ENCODE data around the gene CPAMD8. TPM values are rescaled to one million over a fixed set of nuclear protein-coding genes. Genes with fewer than 3 reads are reported as not detected.
"Not testable (repeated sequence)": the region's sequence is repeated elsewhere in the genome, so short reads cannot be mapped to it uniquely, and the experiment has no call there.

The CPAMD8 gene
- total RNA-seq, 4 donors from 2014 or later = 5.4 to 9.7 (median 9.1) TPM

DNA sequence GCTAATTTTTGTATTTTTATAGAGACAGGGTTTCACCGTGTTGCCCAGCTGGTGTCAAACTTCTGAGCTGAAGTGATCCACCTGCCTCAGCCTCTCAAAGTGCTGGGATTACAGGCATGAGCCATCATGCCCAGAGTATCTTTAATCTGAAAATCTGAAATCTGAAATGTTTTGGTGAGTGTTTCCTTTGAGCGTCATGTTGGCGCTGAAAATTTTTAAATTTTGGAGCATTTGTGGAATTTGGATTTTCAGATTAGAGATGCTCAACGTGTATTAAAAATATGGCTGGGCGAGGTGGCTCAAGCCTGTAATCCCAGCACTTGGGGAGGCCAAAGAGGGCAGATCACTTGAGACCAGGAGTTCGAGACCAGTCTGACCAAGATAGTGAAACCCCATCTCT is 5.1 kb upstream of the CPAMD8 start:
- 84% methylated on average over 6 of the region's 6 CpGs for WGBS

GRCh38 chr19:17027535-17027975 is 945 bp upstream of the CPAMD8 start:
- Histone ChIP-seq H3K27ac (no peak overlapping the region), H3K27me3 (peaks cover 75% of the 10 kb centered on the region), H3K4me3 (no peak overlapping the region), H3K9me3 (no peaks in the 10 kb centered on the region), H3K4me1 (peaks cover 13% of the 10 kb centered on the region), H3K36me3 (no peaks in the 10 kb centered on the region)
- no peak for DNase-seq (ENCODE audit: low spot score in 2 of 2)
- TF ChIP-seq EP300 (IDR thresholded peaks at IDR 0.05) (no peak), CTCF (IDR thresholded peaks at IDR 0.05) (no peak), POLR2A (IDR thresholded peaks at IDR 0.05) (no peak), POLR2AphosphoS5 (IDR thresholded peaks at IDR 0.05) (no peak)
- WGBS = 51% methylated on average over 7 of the region's 7 CpGs

More for the DNA sequence above, 5.1 kb upstream of the CPAMD8 start:
- H3K4me3 ChIP-seq = no peak overlapping the region
- H3K36me3 ChIP-seq = no peaks in the 10 kb centered on the region
- no peak for DNase-seq (ENCODE audit: low spot score in 2 of 2)
- TF ChIP-seq CTCF (IDR thresholded peaks at IDR 0.05) = no peak
- TF ChIP-seq POLR2AphosphoS5 (IDR thresholded peaks at IDR 0.05) = no peak
- no peak for TF ChIP-seq POLR2A (IDR thresholded peaks at IDR 0.05)
- TF ChIP-seq EP300 (IDR thresholded peaks at IDR 0.05) = no peak
- no peak overlapping the region for H3K27ac ChIP-seq
- H3K27me3 ChIP-seq = peaks cover 40% of the 10 kb centered on the region
- peaks cover 3% of the 10 kb centered on the region for H3K4me1 ChIP-seq
- H3K9me3 ChIP-seq = no peaks in the 10 kb centered on the region

DNA sequence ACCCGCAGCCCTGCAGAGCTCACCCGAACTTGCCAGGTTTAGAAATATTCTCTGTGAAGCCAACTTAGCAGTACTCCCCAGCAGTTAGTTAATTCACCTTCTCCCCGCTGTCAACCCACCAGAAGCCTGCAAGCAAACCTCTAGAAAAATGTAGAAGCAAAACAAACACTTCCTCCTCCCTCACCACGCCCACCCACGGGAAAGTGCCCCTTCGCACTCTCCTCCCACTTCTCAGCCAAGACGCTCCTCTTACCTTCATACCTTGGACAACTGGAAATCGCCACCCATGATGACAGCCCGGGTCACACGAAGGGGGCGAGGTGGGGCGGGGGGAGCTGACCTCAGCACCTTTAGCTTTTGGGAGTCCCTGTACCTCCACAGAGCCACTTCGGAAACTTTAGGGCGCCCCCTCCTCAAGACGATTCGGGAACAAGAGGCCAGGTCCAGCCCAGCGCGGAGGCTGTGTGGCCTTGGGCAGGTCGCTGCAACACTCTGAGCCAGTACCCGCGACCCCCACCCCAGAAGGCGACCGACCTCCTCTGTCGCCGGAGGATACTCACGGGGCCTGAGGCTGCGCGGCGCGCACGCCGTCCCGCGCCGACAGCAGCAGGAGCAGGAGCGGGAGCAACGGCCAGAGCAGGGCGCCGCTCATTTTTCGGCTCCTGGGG is 485 bp downstream of the CPAMD8 start:
- H3K4me1 ChIP-seq = peaks cover 13% of the 10 kb centered on the region
- no peaks in the 10 kb centered on the region for H3K36me3 ChIP-seq
- peaks cover 74% of the 10 kb centered on the region for H3K27me3 ChIP-seq
- no peaks in the 10 kb centered on the region for H3K9me3 ChIP-seq
- DNase-seq (ENCODE audit: low spot score in 2 of 2) = no peak
- no peak overlapping the region for H3K27ac ChIP-seq
- WGBS = 2% methylated on average over 24 of the region's 40 CpGs
- no peak for TF ChIP-seq POLR2A (IDR thresholded peaks at IDR 0.05)
- TF ChIP-seq POLR2AphosphoS5 (IDR thresholded peaks at IDR 0.05) = no peak
- TF ChIP-seq CTCF (IDR thresholded peaks at IDR 0.05) = no peak
- TF ChIP-seq EP300 (IDR thresholded peaks at IDR 0.05) = no peak
- peak overlapping the region; percentile 33 for H3K4me3 ChIP-seq

GRCh38 chr19:17025361-17025760 is 1.2 kb downstream of the CPAMD8 start:
- Histone ChIP-seq H3K27me3 (peaks cover 74% of the 10 kb centered on the region), H3K4me3 (no peak overlapping the region), H3K9me3 (no peaks in the 10 kb centered on the region), H3K36me3 (no peaks in the 10 kb centered on the region), H3K4me1 (peaks cover 13% of the 10 kb centered on the region), H3K27ac (no peak overlapping the region)
- WGBS = 77% methylated on average over 6 of the region's 6 CpGs
- DNase-seq (ENCODE audit: low spot score in 2 of 2) = no peak
- no peak for TF ChIP-seq POLR2A (IDR thresholded peaks at IDR 0.05)
- no peak for TF ChIP-seq EP300 (IDR thresholded peaks at IDR 0.05)
- TF ChIP-seq CTCF (IDR thresholded peaks at IDR 0.05) = no peak
- no peak for TF ChIP-seq POLR2AphosphoS5 (IDR thresholded peaks at IDR 0.05)

DNA sequence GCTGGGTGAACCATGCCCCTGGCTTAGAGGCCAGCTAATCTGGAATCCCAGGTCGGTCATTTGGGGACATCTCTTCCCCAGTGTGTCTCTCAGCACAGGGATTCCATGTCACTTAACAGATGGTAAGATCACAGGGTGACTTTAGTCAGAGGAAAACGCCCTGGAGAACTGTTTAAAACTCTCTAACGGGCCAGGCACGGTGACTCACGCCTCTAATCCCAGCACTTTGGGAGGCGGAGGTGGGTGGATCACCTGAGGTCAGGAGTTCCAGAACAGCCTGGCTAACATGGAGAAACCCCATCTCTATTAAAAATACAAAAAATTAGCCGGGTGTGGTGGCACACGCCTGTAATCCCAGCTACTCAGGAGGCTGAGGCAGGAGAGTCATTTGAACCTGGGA is 1.7 kb downstream of the CPAMD8 start:
- H3K4me1 ChIP-seq = peaks cover 13% of the 10 kb centered on the region
- not testable (repeated sequence) for H3K4me3 ChIP-seq; H3K27ac ChIP-seq; H3K9me3 ChIP-seq; DNase-seq (ENCODE audit: low spot score in 2 of 2); H3K36me3 ChIP-seq
- H3K27me3 ChIP-seq = peaks cover 70% of the 10 kb centered on the region
- 47% methylated on average over 8 of the region's 8 CpGs for WGBS

GRCh38 chr19:17023805-17024204 is 2.8 kb downstream of the CPAMD8 start:
- WGBS = 100% methylated on average over 3 of the region's 3 CpGs
- H3K9me3 ChIP-seq = no peaks in the 10 kb centered on the region
- TF ChIP-seq CTCF (IDR thresholded peaks at IDR 0.05) = no peak
- no peak for TF ChIP-seq POLR2AphosphoS5 (IDR thresholded peaks at IDR 0.05)
- TF ChIP-seq EP300 (IDR thresholded peaks at IDR 0.05) = no peak
- no peak for TF ChIP-seq POLR2A (IDR thresholded peaks at IDR 0.05)
- DNase-seq (ENCODE audit: low spot score in 2 of 2) = no peak
- H3K4me3 ChIP-seq = no peak overlapping the region
- no peaks in the 10 kb centered on the region for H3K36me3 ChIP-seq
- H3K4me1 ChIP-seq = peaks cover 13% of the 10 kb centered on the region
- H3K27ac ChIP-seq = no peak overlapping the region
- H3K27me3 ChIP-seq = peaks cover 60% of the 10 kb centered on the region

All from suprapubic skin (tissue), 4 donors.